GM19238 (cell line): ENCODE results near the gene ERH.

Experiments used
- DNase-seq: peaks from one replicate; pipeline ENCODE4 v3.0.0; 2011; ENCODE audit warnings: low spot score; ENCODE audit not compliant: insufficient read length

ERH gene

GRCh38 chr14:69356903-69357543, 41.1 kb downstream of the ERH start:
- no peak for DNase-seq

- no peak for DNase-seq
Measured at GRCh38 chr14:69355607-69356281, 42.4 kb downstream of the ERH start.

GRCh38 chr14:69355154-69355597, 42.9 kb downstream of the ERH start:
- DNase-seq = no peak

GRCh38 chr14:69354383-69355153, 43.5 kb downstream of the ERH start:
- peak; percentile 92 for DNase-seq

GRCh38 chr14:69353168-69353567, 44.9 kb downstream of the ERH start:
- DNase-seq = no peak

GRCh38 chr14:69351911-69352310, 46.2 kb downstream of the ERH start:
- no peak for DNase-seq

GRCh38 chr14:69351385-69351784, 46.7 kb downstream of the ERH start:
- no peak for DNase-seq

- DNase-seq = no peak
Measured at GRCh38 chr14:69350892-69351291, 47.2 kb downstream of the ERH start.

- no peak for DNase-seq
Measured at GRCh38 chr14:69349091-69349777, 48.9 kb downstream of the ERH start.

GRCh38 chr14:69346710-69347109, 51.4 kb downstream of the ERH start:
- DNase-seq = no peak

GRCh38 chr14:69345402-69345801, 52.7 kb downstream of the ERH start:
- no peak for DNase-seq

GRCh38 chr14:69344171-69344570, 53.9 kb downstream of the ERH start:
- no peak for DNase-seq

- no peak for DNase-seq
Measured at GRCh38 chr14:69342928-69343525, 55.1 kb downstream of the ERH start.

GRCh38 chr14:69339426-69339825, 58.7 kb downstream of the ERH start:
- no peak for DNase-seq

- DNase-seq = no peak
Measured at GRCh38 chr14:69337984-69338383, 60.1 kb downstream of the ERH start.

- no peak for DNase-seq
Measured at GRCh38 chr14:69335371-69335771, 62.7 kb downstream of the ERH start.

- DNase-seq = no peak
Measured at GRCh38 chr14:69334576-69334975, 63.5 kb downstream of the ERH start.

- DNase-seq = no peak
Measured at GRCh38 chr14:69333791-69334337, 64.2 kb downstream of the ERH start.

- DNase-seq = no peak
Measured at GRCh38 chr14:69332782-69333395, 65.2 kb downstream of the ERH start.

- no peak for DNase-seq
Measured at GRCh38 chr14:69331206-69331605, 66.9 kb downstream of the ERH start.
